ENCODE measurements around the gene TUBGCP3. TPM values are rescaled to one million over a fixed set of nuclear protein-coding genes. Genes with fewer than 3 reads are reported as not detected.

The TUBGCP3 gene
- total and polyA plus RNA-seq, 2 experiments from 2014 or later, result 12.8 to 40.2 TPM

- no peaks in the 10 kb centered on the region for H3K79me2 ChIP-seq (replicated peaks; ENCODE audit: insufficient read depth)
- H3K27me3 ChIP-seq (ENCODE audit: insufficient read depth), result no peaks in the 10 kb centered on the region
- H3K9me3 Mint-ChIP-seq, result no peaks in the 10 kb centered on the region
- no peak overlapping the region for H3K4me3 Mint-ChIP-seq
- no peak for DNase-seq (ENCODE audit: low spot score)
- H3K9me2 ChIP-seq (ENCODE audit: insufficient read depth), result no peaks in the 10 kb centered on the region; the same call in 1 of the 2 replicates
- no peak for ATAC-seq
- no peaks in the 10 kb centered on the region for H3F3A ChIP-seq (replicated peaks; ENCODE audit: low read depth)
- H3K4me1 Mint-ChIP-seq, result no peaks in the 10 kb centered on the region
- H3K27ac ChIP-seq (ENCODE audit: low read depth), result no peak overlapping the region
- H3K27ac Mint-ChIP-seq, result no peak overlapping the region
- no peaks in the 10 kb centered on the region for H3K36me3 Mint-ChIP-seq (ENCODE audit: low read depth)
- TF ChIP-seq ZNF114 (CRISPR knock-in tag; IDR thresholded peaks at IDR 0.05), result no peak
- no peaks in the 10 kb centered on the region for H4K20me1 ChIP-seq (replicated peaks; ENCODE audit: insufficient read depth)
- no peak overlapping the region for H3K4me3 ChIP-seq
- H3K27me3 Mint-ChIP-seq (ENCODE audit: insufficient read depth, low read depth, poor library complexity), result peaks cover 4% of the 10 kb centered on the region
- no peak overlapping the region for H2AFZ ChIP-seq
- no peaks in the 10 kb centered on the region for H3K36me3 ChIP-seq (ENCODE audit: insufficient read depth)
- no peaks in the 10 kb centered on the region for H3K4me1 ChIP-seq (ENCODE audit: insufficient read depth)
- H3K4me2 ChIP-seq, result no peak overlapping the region
Measured at GRCh38 chr13:112456138-112457056, 131.6 kb downstream of the TUBGCP3 start.

- Mint-ChIP-seq H3K27me3 (ENCODE audit: insufficient read depth, low read depth, poor library complexity) (peaks cover 2% of the 10 kb centered on the region), H3K36me3 (ENCODE audit: low read depth) (no peaks in the 10 kb centered on the region), H3K4me1 (no peaks in the 10 kb centered on the region), H3K9me3 (no peaks in the 10 kb centered on the region), H3K27ac (no peak overlapping the region), H3K4me3 (no peak overlapping the region)
- Histone ChIP-seq H3K4me2 (no peak overlapping the region), H3K27me3 (ENCODE audit: insufficient read depth) (no peaks in the 10 kb centered on the region), H3K36me3 (ENCODE audit: insufficient read depth) (no peaks in the 10 kb centered on the region), H3K4me3 (no peak overlapping the region), H3F3A (replicated peaks; ENCODE audit: low read depth) (no peaks in the 10 kb centered on the region), H3K79me2 (replicated peaks; ENCODE audit: insufficient read depth) (no peaks in the 10 kb centered on the region), H3K27ac (ENCODE audit: low read depth) (no peak overlapping the region), H3K4me1 (ENCODE audit: insufficient read depth) (no peaks in the 10 kb centered on the region), H3K9me2 (ENCODE audit: insufficient read depth) (no peaks in the 10 kb centered on the region), H4K20me1 (replicated peaks; ENCODE audit: insufficient read depth) (no peaks in the 10 kb centered on the region), H2AFZ (no peak overlapping the region)
- no peak for DNase-seq (ENCODE audit: low spot score)
- ATAC-seq, result no peak
- TF ChIP-seq NANOG (IDR thresholded peaks at IDR 0.05; ENCODE audit: borderline replicate concordance) (no peak), CREB1 (CRISPR knock-in tag; IDR thresholded peaks at IDR 0.05; ENCODE audit: low read depth) (no peak), ZNF462 (CRISPR knock-in tag; IDR thresholded peaks at IDR 0.05) (no peak), CTCF (conservative IDR thresholded peaks at IDR 0.05; ENCODE audit: low read depth in 2 of 2) (no peak), ZNF331 (CRISPR knock-in tag; IDR thresholded peaks at IDR 0.05; ENCODE audit: low read depth) (no peak), REST (IDR thresholded peaks at IDR 0.05; ENCODE audit: unreplicated experiment) (no peak), ZNF114 (CRISPR knock-in tag; IDR thresholded peaks at IDR 0.05) (no peak), EZH2 (IDR thresholded peaks at IDR 0.05; ENCODE audit: low read depth, unreplicated experiment) (no peak)
Measured at GRCh38 chr13:112455476-112456059, 132.4 kb downstream of the TUBGCP3 start.
